Dermis microvascular lymphatic vessel endothelial cell (primary cell): ENCODE data around the gene FANCC. TPM values are rescaled to one million over a fixed set of nuclear protein-coding genes. Genes with fewer than 3 reads are reported as not detected.

Experiments
- DNase-seq, 2 donors: peaks; one replicate each; pipeline versions ENCODE4 v3.0.0 to v3.0.0-alpha.2; 2010; ENCODE audit warnings: low read depth in 2 of 2
- total RNA-seq: library from RNA; depleted of rRNA; stranded (reverse); fragments of >200 nt; gene quantifications from 2 replicates; pipeline ENCODE4 v1.2.1, GENCODE V29; 2014

Gene FANCC
- total RNA-seq, 1 donor from 2014 or later: 7.1 TPM

GRCh38 chr9:95049761-95050160, 267.7 kb downstream of the FANCC start:
- no peak for DNase-seq

Other genes starting within 250 kb of the FANCC start
- gene PTCH1, start 199.3 kb upstream of the FANCC start, total RNA-seq: 2.6 and 3.3 TPM in 2 replicates